ENCODE measurements around the gene LRRFIP1.

GRCh38 chr2:237596520-237597195, 30.7 kb upstream of the LRRFIP1 start:
- no peak for TF ChIP-seq CTCF (IDR thresholded peaks at IDR 0.05; ENCODE audit: borderline replicate concordance, extremely low read depth, low read length, poor library complexity, severe bottlenecking)
- TF ChIP-seq EZH2 (IDR thresholded peaks at IDR 0.05; ENCODE audit: borderline replicate concordance, low read depth, low read length, severe bottlenecking) = no peak
